ENCODE measurements around the gene RALA. TPM values are rescaled to one million over a fixed set of nuclear protein-coding genes. Genes with fewer than 3 reads are reported as not detected.

RALA gene
- total RNA-seq, 1 donor from 2014 or later: 28.6 TPM

DNA sequence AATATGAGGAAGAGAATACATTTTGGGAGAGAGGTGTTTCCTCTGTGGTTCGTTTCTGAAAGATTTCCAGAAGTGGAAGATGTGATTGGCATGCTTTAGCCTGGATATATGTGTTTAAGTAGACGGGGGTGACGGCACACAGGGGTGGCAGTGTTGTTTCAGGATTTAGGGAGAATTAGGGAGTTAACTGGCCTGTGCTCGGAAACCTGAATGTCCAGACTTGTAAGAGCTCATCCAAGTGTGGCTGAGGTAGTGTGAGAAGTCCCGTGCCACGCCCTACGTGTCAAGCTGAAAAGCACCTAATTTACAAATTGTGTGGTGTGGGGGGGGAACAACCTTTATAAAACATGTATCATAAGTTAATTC, 1.1 kb downstream of the RALA start:
- peaks cover 2% of the 10 kb centered on the region for H3K36me3 Mint-ChIP-seq
- H3K9me3 Mint-ChIP-seq: no peaks in the 10 kb centered on the region
- TF ChIP-seq CTCF (IDR thresholded peaks at IDR 0.05; ENCODE audit: unreplicated experiment): no peak
- H3K4me3 Mint-ChIP-seq: peak overlapping the region; percentile 93
- no peak for DNase-seq (ENCODE audit: low spot score in 2 of 2, unreplicated experiment in 2 of 2)
- H3K4me1 Mint-ChIP-seq: peaks cover 39% of the 10 kb centered on the region
- no peaks in the 10 kb centered on the region for H3K27me3 Mint-ChIP-seq (ENCODE audit: low read depth)
- H3K27ac Mint-ChIP-seq: peak overlapping the region; percentile 95

GRCh38 chr7:39624935-39625694, 1.7 kb downstream of the RALA start:
- DNase-seq (ENCODE audit: low spot score in 2 of 2, unreplicated experiment in 2 of 2): no peak
- H3K36me3 Mint-ChIP-seq: peaks cover 5% of the 10 kb centered on the region
- peak overlapping the region; percentile 93 for H3K4me3 Mint-ChIP-seq
- H3K27ac Mint-ChIP-seq: peak overlapping the region; percentile 10
- peaks cover 39% of the 10 kb centered on the region for H3K4me1 Mint-ChIP-seq
- no peaks in the 10 kb centered on the region for H3K9me3 Mint-ChIP-seq
- no peak for TF ChIP-seq CTCF (IDR thresholded peaks at IDR 0.05; ENCODE audit: unreplicated experiment)
- H3K27me3 Mint-ChIP-seq (ENCODE audit: low read depth): no peaks in the 10 kb centered on the region

DNA sequence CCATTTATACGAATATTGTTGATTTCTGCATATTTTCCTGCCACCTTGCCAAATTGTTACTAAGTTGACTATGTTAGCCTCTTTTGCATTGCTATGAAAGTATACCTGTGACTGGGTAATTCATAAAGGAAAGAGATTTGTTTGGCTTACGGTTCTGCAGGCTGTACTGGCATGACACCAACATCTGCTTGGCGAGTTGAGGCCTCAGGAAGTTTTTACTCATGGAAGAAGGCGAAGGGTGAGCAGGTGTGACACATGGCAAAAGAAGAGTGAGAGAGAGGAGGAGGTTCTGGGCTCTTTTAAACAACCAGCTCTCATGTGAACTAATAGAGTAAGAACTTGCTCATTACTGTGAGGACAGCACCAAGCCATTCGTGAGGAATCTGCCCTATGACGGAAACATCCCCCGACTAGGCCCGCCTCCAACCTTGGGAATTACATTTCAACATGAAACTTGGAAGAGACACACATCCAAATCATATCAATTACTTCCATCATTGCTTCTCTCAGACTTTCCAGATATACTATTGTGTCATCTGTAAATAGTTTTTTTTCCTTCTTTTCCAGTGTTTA, 8.4 kb downstream of the RALA start:
- no peak for TF ChIP-seq CTCF (IDR thresholded peaks at IDR 0.05; ENCODE audit: unreplicated experiment)
- no peak overlapping the region for H3K4me3 Mint-ChIP-seq

DNA sequence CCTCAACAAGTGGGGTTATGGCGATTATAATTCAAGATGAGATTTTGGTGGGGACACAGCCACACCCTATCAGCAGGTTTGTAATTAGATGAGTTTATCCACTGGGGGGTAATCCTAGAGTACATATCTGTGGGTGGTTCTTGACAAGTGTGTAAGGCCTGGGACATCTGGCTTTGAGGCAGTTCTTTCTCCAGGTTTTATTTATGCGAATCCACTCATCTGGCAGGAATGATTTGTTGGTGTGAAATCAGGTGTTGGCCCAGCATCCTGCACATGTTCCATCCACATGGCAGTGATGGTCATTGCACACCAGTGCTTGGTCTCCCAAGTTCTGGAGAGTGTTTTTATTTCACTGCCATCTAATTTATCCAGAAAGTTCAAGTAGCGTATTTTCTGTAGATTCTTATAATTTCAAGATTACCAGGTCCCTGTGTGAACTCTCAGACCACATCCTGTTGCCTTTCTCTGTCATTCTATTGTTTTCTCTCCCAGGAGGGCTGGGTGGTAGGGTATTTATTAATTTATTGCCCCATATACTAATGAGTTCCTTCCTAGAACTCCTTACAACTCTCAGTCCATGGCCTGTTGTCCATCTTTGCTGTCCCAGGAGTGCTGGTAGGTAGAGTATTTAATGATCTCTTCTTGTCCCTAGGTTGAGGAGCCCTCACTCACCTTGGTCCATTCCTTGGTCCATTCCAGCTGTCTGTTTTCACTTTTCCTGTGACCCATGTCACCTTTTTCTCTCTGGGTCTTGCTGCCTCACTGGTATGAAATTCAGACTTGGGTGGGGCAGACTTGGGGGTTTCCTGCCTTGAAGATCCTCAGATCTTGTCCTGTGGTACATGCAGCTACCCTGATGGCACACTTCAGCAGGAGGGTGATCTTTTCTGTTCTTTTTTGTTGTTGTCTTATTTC, 10.4 kb downstream of the RALA start:
- no peak overlapping the region for H3K4me3 Mint-ChIP-seq
- no peak overlapping the region for H3K27ac Mint-ChIP-seq
- TF ChIP-seq CTCF (IDR thresholded peaks at IDR 0.05; ENCODE audit: unreplicated experiment): no peak
- H3K36me3 Mint-ChIP-seq: peaks cover 42% of the 10 kb centered on the region
- H3K9me3 Mint-ChIP-seq: peaks cover 6% of the 10 kb centered on the region
- no peaks in the 10 kb centered on the region for H3K4me1 Mint-ChIP-seq
- no peak for DNase-seq (ENCODE audit: low spot score in 2 of 2, unreplicated experiment in 2 of 2)
- no peaks in the 10 kb centered on the region for H3K27me3 Mint-ChIP-seq (ENCODE audit: low read depth)

More for the DNA sequence above, 8.4 kb downstream of the RALA start:
- Mint-ChIP-seq H3K4me1 (peaks cover 7% of the 10 kb centered on the region), H3K27me3 (ENCODE audit: low read depth) (no peaks in the 10 kb centered on the region), H3K9me3 (peaks cover 6% of the 10 kb centered on the region), H3K36me3 (peaks cover 36% of the 10 kb centered on the region), H3K27ac (no peak overlapping the region)
- no peak for DNase-seq (ENCODE audit: low spot score in 2 of 2, unreplicated experiment in 2 of 2)

- no peaks in the 10 kb centered on the region for H3K4me1 Mint-ChIP-seq
- peaks cover 40% of the 10 kb centered on the region for H3K36me3 Mint-ChIP-seq
- TF ChIP-seq CTCF (IDR thresholded peaks at IDR 0.05; ENCODE audit: unreplicated experiment): no peak
- H3K27me3 Mint-ChIP-seq (ENCODE audit: low read depth): no peaks in the 10 kb centered on the region
- H3K27ac Mint-ChIP-seq: no peak overlapping the region
- H3K4me3 Mint-ChIP-seq: no peak overlapping the region
- peaks cover 6% of the 10 kb centered on the region for H3K9me3 Mint-ChIP-seq
- no peak for DNase-seq (ENCODE audit: low spot score in 2 of 2, unreplicated experiment in 2 of 2)
Observed at GRCh38 chr7:39634478-39634805, 11.1 kb downstream of the RALA start.

Data from mesothelial cell of epicardium (in vitro differentiated cells).